Osteocyte (in vitro differentiated cells): ENCODE data around the gene MAP3K2. TPM values are rescaled to one million over a fixed set of nuclear protein-coding genes. Genes with fewer than 3 reads are reported as not detected.

Source experiments
- DNase-seq: peaks from one replicate; pipeline ENCODE4 v3.0.0; 2021; ENCODE audit warnings: mixed read lengths; ENCODE audit not compliant: unreplicated experiment; ENCODE audit errors: extremely low spot score
- H3K27ac Mint-ChIP-seq: one replicate; pipeline ENCODE4 v1.8.0; 2021; ENCODE audit warnings: mild to moderate bottlenecking, mixed read lengths; ENCODE audit not compliant: unreplicated experiment
- H3K27me3 Mint-ChIP-seq: one replicate; pipeline ENCODE4 v1.8.0; 2021; ENCODE audit warnings: mixed read lengths; ENCODE audit not compliant: unreplicated experiment
- H3K36me3 Mint-ChIP-seq: one replicate; pipeline ENCODE4 v1.8.0; 2021; ENCODE audit warnings: mixed read lengths; ENCODE audit not compliant: unreplicated experiment
- H3K4me1 Mint-ChIP-seq: one replicate; pipeline ENCODE4 v1.8.0; 2021; ENCODE audit warnings: mixed read lengths; ENCODE audit not compliant: unreplicated experiment
- H3K4me3 Mint-ChIP-seq: one replicate; pipeline ENCODE4 v1.8.0; 2021; ENCODE audit warnings: mild to moderate bottlenecking, moderate library complexity, mixed read lengths; ENCODE audit not compliant: unreplicated experiment
- H3K9me3 Mint-ChIP-seq: one replicate; pipeline ENCODE4 v1.8.0; 2021; ENCODE audit warnings: mixed read lengths; ENCODE audit not compliant: unreplicated experiment
- total RNA-seq: library from RNA; stranded (reverse); gene quantifications from 2 replicates; pipeline ENCODE4 v1.2.1, GENCODE V29; 2021
- TF ChIP-seq, protein P1 (sequence below): fragments of 200-600 bp; sonication (generic); IDR thresholded peaks from 2 replicates; pipeline ENCODE4 v1.5.0; 2021; ENCODE audit warnings: antibody characterized with exemption, mild to moderate bottlenecking, moderate library complexity

MAP3K2 gene
- total RNA-seq, 1 donor from 2014 or later = 60.9 TPM

DNA sequence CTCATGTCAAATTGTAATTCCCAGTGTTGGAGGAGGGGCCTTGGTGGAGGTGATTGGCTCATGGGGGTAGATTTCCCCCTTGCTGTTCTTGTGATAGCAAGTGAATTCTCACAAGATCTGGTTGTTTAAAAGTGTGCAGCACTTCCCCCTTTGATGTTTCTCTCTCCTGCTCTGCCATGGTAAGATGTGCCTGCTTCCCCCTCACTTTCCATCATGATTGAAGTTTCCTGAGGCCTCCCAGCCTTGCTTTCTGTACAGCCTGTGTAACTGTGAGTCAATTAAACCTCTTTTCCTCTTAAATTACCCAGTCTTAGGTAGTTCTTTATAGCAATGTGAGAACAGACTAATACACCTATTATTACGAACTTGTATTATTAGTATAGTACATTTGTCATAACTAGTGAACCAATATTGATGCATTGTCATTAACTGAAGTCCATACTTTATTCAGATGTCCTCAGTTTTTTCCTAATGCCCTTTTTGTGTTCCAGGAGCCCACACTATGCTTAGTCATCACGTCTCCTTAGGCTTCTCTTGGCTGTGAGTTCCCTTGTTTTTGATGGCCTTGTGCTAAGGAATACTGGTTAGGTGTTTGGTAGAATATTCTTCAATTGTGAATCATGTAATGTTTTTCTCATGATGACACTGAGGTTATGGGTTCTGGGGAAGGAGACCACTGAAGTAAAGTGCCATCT is 4.5 kb upstream of the MAP3K2 start:
- no peaks in the 10 kb centered on the region for H3K27me3 Mint-ChIP-seq
- no peak overlapping the region for H3K4me3 Mint-ChIP-seq
- H3K27ac Mint-ChIP-seq = no peak overlapping the region
- H3K9me3 Mint-ChIP-seq = peaks cover 3% of the 10 kb centered on the region
- TF ChIP-seq, protein P1, sequence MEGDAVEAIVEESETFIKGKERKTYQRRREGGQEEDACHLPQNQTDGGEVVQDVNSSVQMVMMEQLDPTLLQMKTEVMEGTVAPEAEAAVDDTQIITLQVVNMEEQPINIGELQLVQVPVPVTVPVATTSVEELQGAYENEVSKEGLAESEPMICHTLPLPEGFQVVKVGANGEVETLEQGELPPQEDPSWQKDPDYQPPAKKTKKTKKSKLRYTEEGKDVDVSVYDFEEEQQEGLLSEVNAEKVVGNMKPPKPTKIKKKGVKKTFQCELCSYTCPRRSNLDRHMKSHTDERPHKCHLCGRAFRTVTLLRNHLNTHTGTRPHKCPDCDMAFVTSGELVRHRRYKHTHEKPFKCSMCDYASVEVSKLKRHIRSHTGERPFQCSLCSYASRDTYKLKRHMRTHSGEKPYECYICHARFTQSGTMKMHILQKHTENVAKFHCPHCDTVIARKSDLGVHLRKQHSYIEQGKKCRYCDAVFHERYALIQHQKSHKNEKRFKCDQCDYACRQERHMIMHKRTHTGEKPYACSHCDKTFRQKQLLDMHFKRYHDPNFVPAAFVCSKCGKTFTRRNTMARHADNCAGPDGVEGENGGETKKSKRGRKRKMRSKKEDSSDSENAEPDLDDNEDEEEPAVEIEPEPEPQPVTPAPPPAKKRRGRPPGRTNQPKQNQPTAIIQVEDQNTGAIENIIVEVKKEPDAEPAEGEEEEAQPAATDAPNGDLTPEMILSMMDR = no peak
- DNase-seq = peak; percentile 8
- peaks cover 5% of the 10 kb centered on the region for H3K36me3 Mint-ChIP-seq
- peaks cover 16% of the 10 kb centered on the region for H3K4me1 Mint-ChIP-seq

- peaks cover 3% of the 10 kb centered on the region for H3K36me3 Mint-ChIP-seq
- TF ChIP-seq, protein P1 = no peak
- peak; percentile 13 for DNase-seq
- no peak overlapping the region for H3K27ac Mint-ChIP-seq
- H3K4me3 Mint-ChIP-seq = no peak overlapping the region
- peaks cover 3% of the 10 kb centered on the region for H3K9me3 Mint-ChIP-seq
- no peaks in the 10 kb centered on the region for H3K27me3 Mint-ChIP-seq
- peaks cover 34% of the 10 kb centered on the region for H3K4me1 Mint-ChIP-seq
These were observed 2.1 kb upstream of the MAP3K2 start for GRCh38 chr2:127389778-127390435.

DNA sequence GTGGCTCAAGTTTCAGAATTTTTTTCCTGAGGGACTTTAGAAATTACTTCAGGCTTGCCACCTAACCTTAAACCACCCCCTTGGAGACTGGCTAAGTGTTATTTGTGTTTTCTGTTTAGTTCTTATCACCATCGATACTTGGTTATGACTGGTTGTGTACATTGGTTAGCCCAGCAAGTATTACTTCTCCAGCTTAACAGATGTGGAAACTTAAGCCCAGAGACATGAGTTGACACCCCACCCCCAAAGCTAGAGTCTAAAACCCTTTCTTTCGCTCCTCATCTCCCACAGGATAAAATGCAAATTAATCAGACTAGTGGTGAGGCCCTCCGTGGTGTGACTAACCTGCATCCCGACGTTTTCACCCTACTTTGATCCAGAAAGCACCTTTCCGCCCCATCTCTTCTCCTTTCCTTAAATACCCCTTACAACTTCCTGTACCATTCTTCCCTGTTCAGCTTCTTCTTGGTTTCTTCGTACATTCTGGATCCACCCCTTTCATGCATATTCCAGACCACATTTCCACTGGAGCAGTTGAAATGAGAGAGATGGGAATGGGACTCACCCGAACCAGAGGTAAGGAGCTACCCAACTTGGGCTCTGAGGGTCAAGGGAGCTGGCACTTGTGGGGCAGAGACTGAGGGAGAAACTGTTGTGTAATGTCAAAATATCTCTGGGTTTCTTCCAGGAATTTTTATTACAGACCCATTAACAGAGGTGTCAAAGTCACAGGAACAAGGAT is 819 bp upstream of the MAP3K2 start:
- Mint-ChIP-seq H3K27me3 (no peaks in the 10 kb centered on the region), H3K9me3 (peaks cover 3% of the 10 kb centered on the region), H3K4me1 (peaks cover 41% of the 10 kb centered on the region), H3K4me3 (peak overlapping the region; percentile 85), H3K27ac (peak overlapping the region; percentile 96), H3K36me3 (no peaks in the 10 kb centered on the region)
- peak; percentile 15 for DNase-seq
- TF ChIP-seq, protein P1 = no peak

DNA sequence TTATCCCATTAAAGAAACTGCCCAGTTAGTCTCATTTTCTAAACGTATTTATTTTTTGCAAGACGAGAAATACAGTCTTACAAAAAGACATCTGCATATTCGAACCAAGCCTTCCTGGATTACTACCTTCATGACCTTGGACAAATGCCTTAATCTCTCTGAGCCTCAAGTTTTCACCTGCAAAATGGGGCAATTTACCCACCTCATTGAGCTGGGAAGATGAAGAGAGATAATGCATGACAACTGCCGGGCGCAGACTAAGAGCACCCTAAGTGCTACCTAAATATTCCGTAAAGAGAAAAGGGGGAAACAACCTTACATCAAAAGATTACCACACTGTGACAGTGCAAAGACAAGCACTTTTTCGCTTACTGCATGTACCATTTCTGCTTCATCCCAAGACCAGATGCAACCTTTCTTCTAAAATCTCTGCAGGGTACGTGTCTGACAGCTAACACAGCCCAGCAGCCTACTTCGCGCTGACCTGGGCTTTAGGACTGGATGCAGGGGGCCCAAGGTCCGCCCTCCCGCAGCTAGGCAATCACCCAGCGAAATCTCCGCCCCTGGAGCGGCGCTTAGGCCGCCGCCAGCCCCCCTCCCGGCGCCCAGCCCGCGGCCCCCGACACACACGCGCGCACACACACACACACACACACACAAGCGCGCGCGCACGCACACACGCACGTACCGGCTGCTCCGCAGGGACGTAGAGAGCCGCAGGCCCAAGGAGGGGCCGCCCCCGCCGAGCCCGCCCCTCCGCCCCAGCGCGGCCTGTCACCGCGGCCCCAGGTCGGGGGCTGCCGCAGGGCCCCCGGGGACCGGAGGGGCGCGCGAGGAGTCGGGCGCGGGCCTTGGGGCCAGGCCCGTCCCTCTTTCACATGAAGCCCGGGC is 766 bp downstream of the MAP3K2 start:
- H3K4me3 Mint-ChIP-seq = peak overlapping the region; percentile 86
- H3K36me3 Mint-ChIP-seq = peaks cover 2% of the 10 kb centered on the region
- peak; percentile 91 for DNase-seq
- peak overlapping the region; percentile 79 for H3K27ac Mint-ChIP-seq
- H3K9me3 Mint-ChIP-seq = no peaks in the 10 kb centered on the region
- TF ChIP-seq, protein P1 = no peak
- no peaks in the 10 kb centered on the region for H3K27me3 Mint-ChIP-seq
- H3K4me1 Mint-ChIP-seq = peaks cover 44% of the 10 kb centered on the region
